Left ventricle myocardium superior (tissue), 1 donor: ENCODE results near the gene TNIP1. TPM values are rescaled to one million over a fixed set of nuclear protein-coding genes. Genes with fewer than 3 reads are reported as not detected.

Experiments
- ATAC-seq: fragments of 200-7000 bp; cut with Tn5 transposase; one replicate; pipeline ENCODE4 v1.9.1; 2020; ENCODE audit warnings: mild to moderate bottlenecking, moderate library complexity
- DNase-seq: peaks from one replicate; pipeline ENCODE4 v3.0.0-alpha.2; 2020
- intact Hi-C: fragments of 100-400 bp; cut with micrococcal nuclease; formaldehyde crosslinking; loops from one replicate; pipeline ENCODE4 v1.11.0; 2022
- total RNA-seq: library from RNA; stranded (reverse); fragmentation: NEBNext Ultra II Directional; extraction: Animal tissue kit (Norgen Biotek cat#: 25700); gene quantifications from one replicate; pipeline ENCODE4 v1.2.1, GENCODE V29; 2021
- donor health status: DM: no; HTN: yes; CAD: no; lungs with severe emphysema.

Gene TNIP1
- total RNA-seq, 1 donor from 2014 or later: 137 TPM

DNA sequence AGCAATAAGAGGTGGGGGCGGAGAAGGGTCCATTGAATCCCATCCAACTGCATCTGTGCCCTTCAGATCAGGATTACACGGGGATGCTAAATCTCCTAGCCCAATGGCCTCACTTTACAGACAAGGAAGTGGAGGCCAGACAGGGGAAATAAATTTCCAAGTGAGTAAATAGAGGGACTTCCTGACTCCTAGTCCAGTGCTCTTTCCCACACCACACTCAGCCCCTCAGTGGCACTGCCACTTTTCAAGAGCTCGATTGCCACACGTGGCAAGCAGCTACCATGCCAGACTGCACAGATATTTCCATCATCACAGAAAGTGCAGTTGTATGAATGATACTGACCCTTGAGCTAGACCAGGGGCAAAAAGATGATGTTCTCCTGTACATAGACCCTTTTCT is 8.2 kb upstream of the TNIP1 start:
- no peak for ATAC-seq
- intact Hi-C loops: no loop called here
- no peak for DNase-seq

DNA sequence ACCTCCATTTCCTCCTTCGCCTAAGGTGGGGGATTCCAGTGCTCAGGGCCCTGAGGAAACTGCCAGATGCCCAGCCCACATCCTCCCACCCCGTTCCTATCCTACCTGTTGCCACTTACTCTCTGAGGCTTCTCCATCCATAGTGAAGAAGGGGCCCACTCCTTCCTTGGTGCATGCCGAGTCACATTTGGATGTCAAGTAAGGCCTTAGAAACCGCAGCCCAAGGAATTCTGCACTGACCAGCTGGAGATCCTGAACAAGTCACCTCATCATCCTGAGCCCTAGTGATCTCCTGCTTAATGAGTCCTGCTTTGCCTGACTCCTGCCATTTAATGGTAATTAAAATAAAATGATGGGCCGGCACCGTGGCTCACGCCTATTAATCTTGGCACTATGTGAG is 6.7 kb upstream of the TNIP1 start:
- intact Hi-C loops: no loop called here
- DNase-seq: no peak
- no peak for ATAC-seq

DNA sequence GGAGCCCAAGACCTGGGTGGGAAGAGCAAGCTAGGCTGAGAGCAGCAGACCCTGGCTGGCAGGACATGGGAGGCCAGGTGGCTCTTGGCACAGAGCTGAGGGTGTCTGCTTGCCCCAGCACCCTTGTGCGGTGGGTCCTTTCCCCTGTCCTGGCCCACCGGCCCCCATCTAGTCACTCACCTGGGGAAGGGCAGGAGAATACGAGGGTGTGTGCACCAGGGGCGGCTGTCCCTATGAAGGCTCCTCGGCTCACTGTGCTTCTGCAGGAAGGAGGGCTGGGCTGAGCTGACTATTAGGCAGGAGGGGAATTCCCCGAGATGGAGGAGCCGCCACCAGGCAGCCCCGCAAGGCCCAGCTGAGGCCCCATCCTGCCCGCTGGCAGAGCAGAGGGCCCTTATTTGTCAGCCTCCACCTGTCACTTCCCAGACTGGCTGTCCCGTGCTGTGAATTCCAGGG is 6.1 kb upstream of the TNIP1 start:
- ATAC-seq (no peak), DNase-seq (no peak)
- intact Hi-C loops: no loop called here

DNA sequence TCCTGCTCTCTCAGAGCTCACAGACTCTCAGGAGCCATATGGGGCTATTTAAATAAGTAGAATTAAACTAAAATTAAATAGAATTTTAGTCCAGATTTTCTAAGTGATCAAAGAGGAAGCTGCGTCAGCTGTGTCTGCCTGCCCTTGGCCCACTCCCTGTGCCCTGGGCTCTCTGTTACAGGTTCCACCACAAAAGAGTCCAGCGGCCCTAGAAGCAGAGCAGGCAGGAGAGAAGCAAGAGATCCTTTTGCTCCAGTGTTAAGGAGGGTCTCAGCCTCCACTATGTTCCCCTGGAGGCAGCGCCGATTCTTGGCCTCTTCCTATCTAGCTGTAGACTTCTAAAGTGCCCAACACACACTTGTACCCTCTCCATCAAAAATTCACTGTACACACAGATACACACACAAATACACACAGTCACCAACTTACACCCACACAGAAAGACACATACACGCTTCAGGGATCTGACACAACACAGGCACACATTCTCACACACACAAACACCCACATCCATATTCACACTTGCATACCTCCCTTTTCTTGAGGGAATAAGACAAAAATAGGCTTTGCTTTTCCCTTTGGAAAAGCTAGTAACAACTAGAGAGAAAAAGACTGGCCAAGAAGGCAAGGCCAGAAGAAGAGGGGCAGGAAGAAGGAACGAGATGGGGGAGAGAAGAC is 5.5 kb upstream of the TNIP1 start:
- no peak for ATAC-seq
- intact Hi-C loops: no loop called here
- DNase-seq: no peak

DNA sequence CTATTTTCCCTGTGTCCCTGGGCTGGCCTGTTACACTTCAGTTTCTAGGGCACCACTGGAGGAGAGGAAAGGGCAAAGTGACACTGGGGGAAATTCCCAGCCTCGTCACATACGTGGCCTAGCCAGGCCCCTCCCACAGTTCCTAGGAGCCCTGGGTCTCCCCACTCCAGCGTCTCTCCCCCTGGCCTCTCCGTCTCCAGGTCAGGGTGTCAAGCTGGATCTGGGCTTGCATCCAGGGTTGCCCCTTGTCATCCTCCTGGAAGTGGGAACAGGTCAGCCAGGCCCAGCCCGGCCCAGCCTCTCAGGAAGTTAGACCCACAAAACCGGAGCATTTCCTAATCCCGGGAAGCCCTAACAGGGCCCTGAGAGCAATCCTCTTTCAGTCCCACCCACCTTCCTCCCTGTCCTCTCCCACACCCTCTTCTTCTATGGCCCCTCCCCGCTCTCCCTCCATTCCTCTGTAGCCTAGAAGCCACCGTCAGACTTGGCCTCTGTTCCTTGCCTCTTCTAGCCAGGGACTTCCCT is 4.7 kb upstream of the TNIP1 start:
- intact Hi-C loops: no loop called here
- ATAC-seq: peak; percentile 35
- DNase-seq: peak; percentile 66

DNA sequence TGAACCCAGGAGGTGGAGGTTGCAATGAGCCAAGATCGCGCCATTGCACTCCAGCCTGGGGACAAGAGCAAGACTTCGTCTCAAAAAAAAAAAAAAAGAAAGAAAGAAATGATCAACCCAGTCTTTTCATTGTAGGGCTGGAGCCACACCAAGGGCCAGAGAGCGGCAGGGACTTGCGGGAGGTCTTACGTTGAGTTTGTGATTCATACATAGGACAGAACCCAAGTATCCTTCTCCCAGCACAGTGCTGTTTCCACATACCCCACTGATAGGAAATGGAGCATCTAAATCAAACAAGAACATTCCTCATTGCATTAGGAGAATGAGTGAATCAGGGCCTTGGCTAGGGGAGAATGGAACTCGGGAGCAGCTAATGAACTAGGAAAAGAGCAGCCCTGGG is 3.5 kb upstream of the TNIP1 start:
- DNase-seq (no peak), ATAC-seq (no peak)
- intact Hi-C loops: no loop called here

DNA sequence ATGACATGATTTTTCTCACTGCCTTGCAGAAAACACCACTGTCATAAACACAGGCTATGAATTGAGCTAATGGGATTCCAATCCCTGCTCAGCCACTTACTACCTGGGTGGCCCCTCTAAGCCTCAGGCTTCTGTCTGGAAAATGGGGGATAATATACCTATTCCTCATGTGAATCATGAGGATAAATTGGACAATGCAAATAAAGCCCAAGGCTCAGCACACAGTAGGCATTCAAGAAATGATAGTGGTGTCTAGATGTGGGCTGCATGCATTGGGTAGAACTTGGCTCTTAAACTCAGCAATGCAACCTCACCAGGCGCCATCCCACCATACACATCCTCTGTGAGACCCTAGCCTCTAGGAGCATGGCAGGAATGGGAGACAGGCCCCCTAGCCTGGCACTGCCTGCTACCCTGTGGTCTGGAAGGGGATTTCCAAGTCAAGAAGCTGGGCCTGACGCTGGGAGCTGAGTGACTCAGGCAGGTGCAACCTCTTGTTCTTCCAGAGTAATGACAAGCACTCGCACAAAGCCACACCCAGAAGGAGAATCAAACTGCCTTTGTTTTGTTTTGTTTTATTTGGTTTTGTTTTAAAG is 2.3 kb upstream of the TNIP1 start:
- intact Hi-C loops: no loop called here
- DNase-seq: no peak
- no peak for ATAC-seq

DNA sequence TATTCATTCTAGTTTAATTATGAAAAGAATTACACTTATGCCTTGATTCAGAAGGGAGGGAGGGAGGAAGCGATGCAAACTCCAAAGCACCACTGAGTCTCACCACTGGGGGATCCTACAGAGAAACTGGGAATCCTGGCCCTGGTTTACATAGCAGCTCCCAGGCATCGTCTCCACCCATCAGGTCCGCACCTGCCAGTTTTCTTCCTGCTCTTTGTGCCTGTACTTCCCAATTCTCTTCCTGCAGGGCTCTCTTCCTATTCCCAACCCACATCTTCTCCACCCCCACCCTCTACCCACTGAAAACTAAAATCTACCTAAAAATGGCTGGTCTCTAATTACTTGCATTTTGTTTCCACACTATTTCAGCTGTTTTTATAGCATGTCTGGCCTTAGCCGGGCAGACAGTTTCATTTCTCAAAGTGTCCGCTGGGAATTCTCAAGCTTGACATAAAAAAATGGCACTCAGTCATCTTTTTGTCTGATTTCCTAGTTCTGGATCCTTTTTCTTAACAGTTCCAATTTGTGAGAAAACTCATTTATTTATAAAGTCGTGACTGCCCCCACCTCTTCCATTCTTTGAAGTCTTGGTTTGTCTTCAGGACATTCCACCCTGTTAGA is 1.6 kb upstream of the TNIP1 start:
- DNase-seq (no peak), ATAC-seq (no peak)
- intact Hi-C loops: no loop called here

DNA sequence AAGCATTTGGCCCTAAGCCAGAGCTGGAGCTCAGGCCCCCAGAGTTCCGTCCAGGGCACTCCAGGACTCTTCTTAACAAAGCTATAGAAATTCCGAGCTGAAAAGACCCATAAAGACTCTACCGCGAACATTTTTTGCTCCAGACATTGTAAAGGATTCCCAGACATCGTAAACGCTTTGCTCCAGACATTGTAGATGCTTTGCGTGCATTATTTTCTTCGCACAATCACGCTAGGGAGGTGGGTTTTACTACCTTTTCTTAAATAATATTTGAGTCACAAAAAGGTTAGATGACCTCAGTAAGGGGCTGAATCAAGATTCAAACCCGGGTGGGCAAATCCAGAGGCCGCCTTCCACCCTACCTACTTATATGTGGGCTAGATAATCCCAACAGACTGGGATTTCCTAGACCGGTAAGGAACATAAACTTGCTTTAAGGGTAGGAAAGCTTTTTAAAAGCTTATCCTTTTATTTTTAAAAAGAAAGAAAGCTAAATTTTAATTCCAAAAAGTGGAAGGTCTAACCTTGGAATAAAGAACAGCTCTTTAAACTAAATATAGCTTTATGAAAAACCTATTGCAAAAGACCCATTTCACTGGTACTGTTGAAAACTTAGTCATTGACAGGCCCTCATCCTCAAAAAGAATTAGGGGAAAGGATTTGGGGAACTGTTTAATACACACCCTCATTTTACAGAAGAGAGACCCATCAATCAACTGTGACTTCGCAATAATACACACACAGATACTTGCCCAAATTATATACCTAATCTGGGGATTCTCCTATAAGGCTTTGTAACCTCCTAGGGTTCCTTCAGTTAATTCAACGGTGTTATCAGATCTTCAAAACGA is 822 bp upstream of the TNIP1 start:
- no peak for DNase-seq
- no peak for ATAC-seq
- intact Hi-C loops: no loop called here

DNA sequence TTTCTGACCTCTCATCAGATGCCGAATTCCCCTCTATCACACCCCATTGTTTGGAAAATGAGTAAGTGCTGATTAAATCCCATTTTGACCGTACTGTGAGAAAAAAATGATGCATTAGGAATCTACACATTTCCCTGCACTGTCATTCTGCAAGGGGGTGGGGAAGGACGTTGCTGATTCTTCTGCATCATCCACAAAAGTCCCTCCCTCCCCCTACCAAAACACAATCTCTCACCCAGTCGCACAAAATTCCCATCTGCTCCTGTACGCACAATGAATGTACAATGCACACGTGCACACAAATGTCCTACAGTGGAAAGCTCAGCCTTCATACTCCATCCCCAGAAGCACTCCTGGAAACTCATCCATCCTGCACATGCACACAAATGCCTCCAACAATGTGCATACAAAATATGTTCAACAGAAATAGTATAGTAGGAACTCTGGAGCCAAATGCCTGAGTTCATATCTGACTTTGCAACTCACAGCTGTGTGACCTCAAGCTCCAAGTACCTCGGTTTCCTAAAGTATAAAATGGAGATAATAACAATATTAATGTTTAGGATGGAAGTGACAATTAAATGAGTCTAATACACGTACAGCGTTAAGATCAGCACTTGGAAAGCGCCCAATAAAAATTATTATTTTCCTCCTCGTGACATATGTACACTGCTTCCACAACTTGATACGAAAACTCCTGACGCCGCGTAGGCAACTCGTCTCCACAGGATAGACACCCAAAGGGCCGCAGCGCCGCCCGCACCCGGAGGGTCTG is 809 bp downstream of the TNIP1 start:
- intact Hi-C loops: no loop called here
- ATAC-seq: no peak
- no peak for DNase-seq

DNA sequence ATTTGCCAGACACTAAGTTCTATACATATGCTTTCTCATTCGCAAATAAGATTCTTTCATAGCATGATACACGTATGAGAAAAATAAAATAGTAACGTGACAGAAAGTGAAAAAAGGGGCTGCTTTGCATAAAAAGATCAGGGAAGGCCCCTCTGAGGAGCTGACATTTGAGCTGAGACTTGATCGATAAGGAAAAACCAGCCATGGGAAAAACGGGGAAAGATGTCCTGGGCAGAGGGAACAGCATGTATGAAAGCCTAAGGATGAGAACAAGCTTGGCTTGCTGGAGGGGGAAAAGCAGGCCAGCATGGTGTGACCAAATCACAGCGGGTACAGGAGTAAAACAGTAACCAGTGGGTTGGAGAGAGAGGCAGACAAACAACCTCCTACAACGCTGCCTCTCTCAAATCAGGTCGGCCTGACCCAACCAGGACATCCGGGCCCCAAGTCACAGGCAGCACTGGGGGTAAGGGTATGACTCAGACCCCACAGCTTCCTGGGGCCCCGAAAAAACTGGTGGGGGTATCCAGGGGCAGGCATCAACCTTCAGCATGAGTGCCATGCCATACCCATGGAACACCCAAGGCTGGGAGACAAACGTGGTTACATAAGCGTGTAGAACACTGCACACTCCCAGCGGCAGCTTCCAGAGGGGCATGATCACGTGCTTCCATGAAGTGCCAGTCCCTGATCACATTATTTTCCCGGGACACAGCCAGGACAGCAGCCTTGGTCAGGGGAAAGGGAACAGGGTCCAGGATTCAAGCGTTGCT is 2.2 kb downstream of the TNIP1 start:
- ATAC-seq (peak; percentile 9), DNase-seq (peak; percentile 50)
- intact Hi-C loops: no loop called here

DNA sequence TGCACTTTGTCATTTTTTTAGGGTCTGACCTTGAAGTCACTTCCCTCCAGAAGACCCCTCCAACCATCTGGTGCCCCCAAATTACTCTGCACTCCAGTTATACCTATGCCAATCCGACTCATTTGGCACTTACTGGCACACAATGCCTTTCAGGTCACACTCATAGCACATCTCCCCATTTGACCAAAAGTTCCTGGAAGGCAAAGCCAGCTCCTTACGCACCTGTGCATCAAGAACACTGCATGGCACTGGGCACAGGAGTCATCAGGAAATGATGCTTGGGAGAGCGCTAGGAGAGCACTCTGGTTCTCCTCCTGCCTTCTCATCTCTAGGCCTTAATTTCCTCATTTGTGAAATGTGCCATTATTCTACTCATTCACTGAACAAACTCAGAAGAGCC is 2.9 kb downstream of the TNIP1 start:
- ATAC-seq (no peak), DNase-seq (no peak)
- intact Hi-C loops: no loop called here

DNA sequence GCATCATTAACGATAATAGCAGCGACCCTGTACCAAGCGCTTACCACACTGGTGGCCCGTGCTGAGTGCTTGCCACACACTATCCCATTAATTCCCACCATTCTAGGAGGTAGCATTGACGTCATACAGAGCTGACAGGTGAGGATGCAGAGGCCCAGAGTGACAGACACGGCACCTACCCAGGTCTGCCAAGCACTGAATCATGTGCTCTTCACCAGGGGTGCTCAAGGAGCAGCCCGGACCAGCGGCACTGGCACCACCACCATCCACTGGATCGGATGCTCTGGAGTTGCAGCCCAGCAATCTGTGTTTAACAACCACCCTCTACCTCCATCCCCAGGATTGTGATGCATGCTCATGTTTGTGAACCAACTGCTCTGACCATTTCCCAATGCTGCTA is 3.4 kb downstream of the TNIP1 start:
- DNase-seq: no peak
- no peak for ATAC-seq
- intact Hi-C loops: no loop called here

DNA sequence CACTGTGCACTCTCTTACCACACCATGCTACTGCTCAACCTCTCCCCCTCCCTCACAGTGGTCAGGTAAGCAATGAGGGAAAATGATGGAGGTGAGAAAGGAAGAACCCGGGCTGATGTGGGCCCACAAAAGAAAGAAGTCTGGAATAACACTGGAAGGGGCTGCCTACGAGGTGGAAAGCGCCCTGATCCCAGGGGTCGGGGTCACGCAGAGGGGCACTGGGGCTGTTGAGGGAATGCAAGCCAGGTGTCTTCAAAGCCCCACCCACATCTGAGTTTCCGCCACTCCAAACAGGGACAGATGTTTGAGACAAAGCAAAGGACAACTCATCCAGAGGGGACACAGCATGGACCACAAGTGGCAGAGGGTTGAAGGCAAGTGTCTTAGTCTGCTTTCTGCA is 4.2 kb downstream of the TNIP1 start:
- DNase-seq (no peak), ATAC-seq (no peak)
- intact Hi-C loops: no loop called here

DNA sequence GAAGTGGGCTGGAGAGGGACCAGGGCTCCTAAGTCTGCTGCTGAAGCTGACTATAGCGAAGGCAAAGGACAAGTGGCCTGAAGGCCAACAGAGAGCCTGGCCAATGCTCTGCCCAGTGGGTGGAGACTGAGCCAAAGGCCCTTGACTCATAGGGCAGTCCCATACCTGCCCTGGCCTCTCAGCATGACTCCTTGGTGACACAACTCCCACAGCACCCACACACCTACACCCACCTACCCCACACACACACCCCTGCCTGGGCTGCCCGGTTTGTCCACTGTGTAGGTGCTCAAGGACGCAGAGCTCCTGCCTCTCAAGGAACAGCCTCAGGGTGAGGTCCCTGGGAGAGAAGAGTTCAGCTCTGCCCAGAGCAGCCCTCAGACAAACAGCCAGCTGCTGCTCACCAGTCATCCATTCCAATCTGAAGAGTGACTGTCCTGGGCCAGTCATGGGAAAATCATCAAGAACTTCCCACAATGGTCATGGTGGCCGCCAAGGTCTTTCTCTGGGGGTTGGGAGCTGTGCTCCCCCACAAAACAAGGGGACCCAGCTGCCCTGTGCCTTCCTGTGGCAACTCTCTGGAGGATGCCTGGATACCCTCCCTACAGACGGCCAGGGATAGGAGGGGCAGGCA is 5.0 kb downstream of the TNIP1 start:
- ATAC-seq: peak; percentile 23
- intact Hi-C loops: no loop called here
- DNase-seq: peak; percentile 11

DNA sequence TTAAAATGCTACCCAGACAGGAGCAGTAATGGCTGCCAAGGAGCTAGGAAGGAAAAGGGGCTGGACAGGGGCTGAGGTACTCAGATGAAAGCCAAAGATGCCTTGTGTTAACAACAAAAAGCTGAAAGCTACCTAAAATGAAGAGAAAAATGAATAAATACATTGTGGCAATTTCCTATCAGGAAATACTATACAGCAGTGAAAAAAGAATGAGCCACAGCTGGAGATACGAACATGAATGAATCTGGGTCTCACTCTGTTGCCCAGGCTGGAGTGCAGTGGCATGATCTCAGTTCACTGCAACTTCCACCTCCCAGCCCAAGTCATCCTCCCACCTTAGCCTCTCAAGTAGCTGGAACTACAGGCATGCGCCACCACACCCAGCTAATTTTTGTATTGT is 6.3 kb downstream of the TNIP1 start:
- DNase-seq: no peak
- ATAC-seq: no peak
- intact Hi-C loops: no loop called here

DNA sequence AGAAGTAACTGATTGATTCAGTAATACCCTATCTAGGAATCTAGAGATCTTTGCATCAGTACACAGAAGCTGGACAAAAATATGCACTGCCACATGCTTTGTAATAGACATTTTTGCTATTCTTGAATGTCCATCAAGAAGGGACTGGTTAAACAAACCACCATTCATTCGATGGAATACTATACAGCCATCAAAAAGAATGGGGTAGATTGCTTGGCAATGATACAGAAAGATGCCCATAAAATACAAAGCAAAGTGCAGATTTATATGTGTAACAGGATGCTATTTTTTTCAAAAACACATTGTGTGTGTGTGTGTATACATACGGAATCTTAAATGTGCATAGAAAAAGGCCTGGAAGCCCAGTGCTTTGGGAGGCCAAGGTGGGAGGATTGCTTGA is 7.6 kb downstream of the TNIP1 start:
- no peak for DNase-seq
- intact Hi-C loops: no loop called here
- ATAC-seq: no peak

DNA sequence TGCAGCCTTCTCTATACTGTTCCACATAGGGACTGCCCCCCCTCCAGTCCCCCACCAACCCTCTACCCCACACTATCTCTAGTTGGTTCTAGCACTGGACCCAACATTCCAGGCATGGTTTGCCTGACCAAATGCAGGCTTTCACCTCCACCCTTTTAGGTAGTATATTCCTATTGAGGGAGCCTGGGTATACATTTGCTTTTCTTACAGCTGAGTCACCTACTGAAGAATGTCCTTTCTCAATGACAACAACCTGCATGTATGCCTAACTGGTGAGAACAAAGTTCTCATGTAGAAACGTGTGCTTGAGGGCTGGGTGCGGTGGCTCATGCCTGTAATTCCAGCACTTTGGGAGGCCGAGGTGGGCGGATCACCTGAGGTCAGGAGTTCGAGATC is 8.2 kb downstream of the TNIP1 start:
- intact Hi-C loops: no loop called here
- ATAC-seq: no peak

More for the DNA sequence above, 8.2 kb downstream of the TNIP1 start:
- DNase-seq: no peak
